HFF-Myc (cell line): ENCODE measurements around the gene TDP2.
"Not testable (repeated sequence)": the region's sequence is repeated elsewhere in the genome, so short reads cannot be mapped to it uniquely, and the experiment has no call there.

Experiments used
- DNase-seq: peaks from one replicate; pipeline ENCODE4 v3.0.0-alpha.2; 2011; ENCODE audit warnings: low read depth; ENCODE audit errors: extremely low read depth
- H3K4me3 ChIP-seq: replicated peaks from 2 replicates; pipeline ENCODE4 v1.5.1; 2011; ENCODE audit warnings: low read depth, mild to moderate bottlenecking, control low read depth, low read length
- CTCF ChIP-seq: IDR thresholded peaks from 2 replicates; pipeline ENCODE4 v1.5.1; 2012; ENCODE audit warnings: mild to moderate bottlenecking, low read depth, low read length, control low read depth; ENCODE audit errors: missing control alignments

TDP2 gene

GRCh38 chr6:24683297-24684296 is 16.9 kb upstream of the TDP2 start:
- DNase-seq, result no peak
- no peak overlapping the region for H3K4me3 ChIP-seq
- no peak for TF ChIP-seq CTCF

GRCh38 chr6:24680582-24680981 is 13.9 kb upstream of the TDP2 start:
- no peak for DNase-seq
- TF ChIP-seq CTCF, result no peak
- H3K4me3 ChIP-seq, result no peak overlapping the region

- DNase-seq, H3K4me3 ChIP-seq: not testable (repeated sequence)
These were observed 12.2 kb upstream of the TDP2 start for GRCh38 chr6:24678792-24679352.

GRCh38 chr6:24673625-24674024 is 6.9 kb upstream of the TDP2 start:
- H3K4me3 ChIP-seq, result no peak overlapping the region
- TF ChIP-seq CTCF, result no peak
- no peak for DNase-seq

GRCh38 chr6:24672620-24673182 is 6.0 kb upstream of the TDP2 start:
- H3K4me3 ChIP-seq, result no peak overlapping the region
- no peak for TF ChIP-seq CTCF
- no peak for DNase-seq

- not testable (repeated sequence) for H3K4me3 ChIP-seq, DNase-seq
These were observed 4.4 kb upstream of the TDP2 start for GRCh38 chr6:24671077-24671476.

- not testable (repeated sequence) for H3K4me3 ChIP-seq, DNase-seq
These were observed 3.8 kb upstream of the TDP2 start for GRCh38 chr6:24670492-24670891.

GRCh38 chr6:24668997-24669361 is 2.3 kb upstream of the TDP2 start:
- H3K4me3 ChIP-seq, result no peak overlapping the region
- no peak for DNase-seq
- TF ChIP-seq CTCF, result no peak

- peak overlapping the region; percentile 97 for H3K4me3 ChIP-seq
- DNase-seq, result not testable (repeated sequence)
These were observed 1.6 kb upstream of the TDP2 start for GRCh38 chr6:24668066-24668996.
